ENCODE measurements around the gene ZCCHC7.
"Not testable (repeated sequence)": the region's sequence is repeated elsewhere in the genome, so short reads cannot be mapped to it uniquely, and the experiment has no call there.

The ZCCHC7 gene

GRCh38 chr9:37179576-37179975 lies 59.2 kb downstream of the ZCCHC7 start:
- DNase-seq: no peak

- DNase-seq: no peak
These were observed 59.8 kb downstream of the ZCCHC7 start for GRCh38 chr9:37180138-37180537.

- no peak for DNase-seq
These were observed 62.3 kb downstream of the ZCCHC7 start for GRCh38 chr9:37182718-37183117.

- no peak for DNase-seq
These were observed 64.8 kb downstream of the ZCCHC7 start for GRCh38 chr9:37184905-37185867.

- no peak for DNase-seq
These were observed 66.9 kb downstream of the ZCCHC7 start for GRCh38 chr9:37187292-37187691.

GRCh38 chr9:37187713-37188439 lies 67.5 kb downstream of the ZCCHC7 start:
- peak; percentile 10 for DNase-seq

GRCh38 chr9:37190739-37191138 lies 70.4 kb downstream of the ZCCHC7 start:
- not testable (repeated sequence) for DNase-seq

- no peak for DNase-seq
These were observed 71.2 kb downstream of the ZCCHC7 start for GRCh38 chr9:37191403-37192089.

GRCh38 chr9:37192803-37193202 lies 72.4 kb downstream of the ZCCHC7 start:
- no peak for DNase-seq

- no peak for DNase-seq
These were observed 77.0 kb downstream of the ZCCHC7 start for GRCh38 chr9:37197158-37198038.

GRCh38 chr9:37198039-37198729 lies 77.8 kb downstream of the ZCCHC7 start:
- no peak for DNase-seq

- DNase-seq: no peak
These were observed 78.5 kb downstream of the ZCCHC7 start for GRCh38 chr9:37198831-37199230.

- DNase-seq: no peak
These were observed 80.1 kb downstream of the ZCCHC7 start for GRCh38 chr9:37200433-37201005.

- DNase-seq: no peak
These were observed 81.2 kb downstream of the ZCCHC7 start for GRCh38 chr9:37201581-37201980.

GRCh38 chr9:37202091-37202490 lies 81.7 kb downstream of the ZCCHC7 start:
- no peak for DNase-seq

GRCh38 chr9:37203456-37203855 lies 83.1 kb downstream of the ZCCHC7 start:
- DNase-seq: not testable (repeated sequence)

GRCh38 chr9:37206121-37206620 lies 85.8 kb downstream of the ZCCHC7 start:
- no peak for DNase-seq

GRCh38 chr9:37209431-37210386 lies 89.3 kb downstream of the ZCCHC7 start:
- no peak for DNase-seq

- no peak for DNase-seq
These were observed 90.6 kb downstream of the ZCCHC7 start for GRCh38 chr9:37210737-37211523.

Data from CD4-positive, alpha-beta T cell treated with Interleukin-10 for 1 hour (primary cell).